Neutrophil (primary cell): ENCODE results near the gene DNAH14.

Experiments
- H3K27ac ChIP-seq: fragments of 200-600 bp; sonication (generic); 2 replicates; pipeline ENCODE4 v1.5.1; 2016; ENCODE audit warnings: mild to moderate bottlenecking, moderate library complexity
- H3K27me3 ChIP-seq: fragments of 200-600 bp; sonication (generic); 2 replicates; pipeline ENCODE4 v1.6.0; 2016; ENCODE audit warnings: mild to moderate bottlenecking
- H3K36me3 ChIP-seq: fragments of 200-600 bp; sonication (generic); 2 replicates; pipeline ENCODE4 v1.5.1; 2017
- H3K4me1 ChIP-seq, 2 experiments: fragments of 200-600 bp in 1 of 2; sonication (generic) in 1 of 2; 1 replicate in 1 of 2; 2 replicates in 1 of 2; pipeline versions ENCODE4 v1.5.1 to v1.6.1; 2013 to 2016; ENCODE audit warnings: low read depth in 1 of 2, low read length in 1 of 2, mild to moderate bottlenecking in 1 of 2, moderate library complexity in 1 of 2; ENCODE audit not compliant: control insufficient read depth in 1 of 2, insufficient read depth in 1 of 2
- H3K4me3 ChIP-seq, 2 experiments: fragments of 200-600 bp in 1 of 2; sonication (generic) in 1 of 2; 1 replicate in 1 of 2; 2 replicates in 1 of 2; pipeline ENCODE4 v1.5.1; 2013 to 2016; ENCODE audit warnings: low read depth in 1 of 2, low read length in 1 of 2, mild to moderate bottlenecking in 1 of 2, moderate library complexity in 1 of 2
- H3K9me3 ChIP-seq: fragments of 200-600 bp; sonication (generic); 2 replicates; pipeline ENCODE4 v1.5.1; 2016
- CTCF ChIP-seq: fragments of 200-600 bp; sonication (generic); IDR thresholded peaks from 2 replicates; pipeline ENCODE4 v1.5.1; 2016; ENCODE audit warnings: antibody characterized with exemption

DNAH14 gene

GRCh38 chr1:225412803-225413351 lies 483.4 kb downstream of the DNAH14 start:
- peaks cover 36 to 42% of the 10 kb centered on the region in 2 experiments for H3K4me1 ChIP-seq
- no peak for TF ChIP-seq CTCF
- no peaks in the 10 kb centered on the region for H3K27me3 ChIP-seq
- H3K4me3 ChIP-seq: no peak overlapping the region
- no peaks in the 10 kb centered on the region for H3K9me3 ChIP-seq
- peaks cover 100% of the 10 kb centered on the region for H3K36me3 ChIP-seq
- H3K27ac ChIP-seq: peak overlapping the region; percentile 70

GRCh38 chr1:225413708-225414375 lies 484.4 kb downstream of the DNAH14 start:
- Histone ChIP-seq H3K36me3 (peaks cover 99% of the 10 kb centered on the region), H3K4me3 (no peak overlapping the region), H3K27ac (peak overlapping the region; percentile 70), H3K9me3 (no peaks in the 10 kb centered on the region), H3K27me3 (no peaks in the 10 kb centered on the region), H3K4me1 (peaks cover 39 to 48% of the 10 kb centered on the region in 2 experiments)
- no peak for TF ChIP-seq CTCF

GRCh38 chr1:225415307-225415706 lies 485.8 kb downstream of the DNAH14 start:
- no peak for TF ChIP-seq CTCF
- peak overlapping the region; percentile 70 for H3K27ac ChIP-seq
- no peaks in the 10 kb centered on the region for H3K9me3 ChIP-seq
- H3K36me3 ChIP-seq: peaks cover 99% of the 10 kb centered on the region
- no peak overlapping the region for H3K4me3 ChIP-seq
- H3K4me1 ChIP-seq: peaks cover 41 to 61% of the 10 kb centered on the region in 2 experiments
- H3K27me3 ChIP-seq: no peaks in the 10 kb centered on the region

- no peaks in the 10 kb centered on the region for H3K27me3 ChIP-seq
- no peak overlapping the region for H3K4me3 ChIP-seq
- peaks cover 49 to 70% of the 10 kb centered on the region in 2 experiments for H3K4me1 ChIP-seq
- H3K27ac ChIP-seq: peak overlapping the region; percentile 70
- peaks cover 97% of the 10 kb centered on the region for H3K36me3 ChIP-seq
- TF ChIP-seq CTCF: no peak
- H3K9me3 ChIP-seq: no peaks in the 10 kb centered on the region
Measured at GRCh38 chr1:225415967-225416745, 486.7 kb downstream of the DNAH14 start.

- H3K36me3 ChIP-seq: peaks cover 91% of the 10 kb centered on the region
- H3K4me1 ChIP-seq: peaks cover 68 to 89% of the 10 kb centered on the region in 2 experiments
- H3K9me3 ChIP-seq: no peaks in the 10 kb centered on the region
- TF ChIP-seq CTCF: no peak
- no peaks in the 10 kb centered on the region for H3K27me3 ChIP-seq
- H3K27ac ChIP-seq: peak overlapping the region; percentile 29
- no peak overlapping the region for H3K4me3 ChIP-seq
Measured at GRCh38 chr1:225418059-225418458, 488.6 kb downstream of the DNAH14 start.
